ENCODE measurements around the gene NPC2. TPM values are rescaled to one million over a fixed set of nuclear protein-coding genes. Genes with fewer than 3 reads are reported as not detected.

The NPC2 gene
- total and polyA plus RNA-seq, 10 donors = 191 to 956 (median 298) TPM

GRCh38 chr14:74501135-74501614 lies 8.1 kb upstream of the NPC2 start:
- H3K27ac ChIP-seq = no peak overlapping the region
- no peaks in the 10 kb centered on the region for H3K9me3 ChIP-seq
- intact Hi-C loops (cut with DNase I; ENCODE audit: low total_unique reads) = loop anchor here (5.0 kb wide), 1 partner anchor 111 kb away; the partner anchor contains the start of gene LTBP2
- 55 to 74% (median 66%) methylated on average over 16 of the region's 16 CpGs for WGBS, 5 donors
- no peaks in the 10 kb centered on the region for H3K27me3 ChIP-seq (replicated peaks in 1 of 7)
- no peak overlapping the region for H3K4me3 ChIP-seq
- peaks cover 0 to 10% (median 2%) of the 10 kb centered on the region in 6 donors for H3K36me3 ChIP-seq
- DNase-seq = no peak
- peak in 2 of 3 donors; percentile 24 to 28 for TF ChIP-seq POLR2AphosphoS5 (IDR thresholded peaks at IDR 0.05)
- no peak for TF ChIP-seq POLR2A (IDR thresholded peaks at IDR 0.05)
- TF ChIP-seq CTCF (IDR thresholded peaks at IDR 0.05 in 8 of 11, conservative IDR thresholded peaks at IDR 0.05 in 3 of 11) = peak in 10 of 11 experiments; percentile 20 to 65 (median 53)
- H3K4me1 ChIP-seq = peaks cover 0 to 17% (median 9%) of the 10 kb centered on the region in 6 donors

- DNase-seq = no peak
- H3K9me3 ChIP-seq = no peaks in the 10 kb centered on the region
- 84 to 93% (median 88%) methylated on average over 9 to 10 of the region's 10 CpGs for WGBS, 5 donors
- no peak for TF ChIP-seq POLR2AphosphoS5 (IDR thresholded peaks at IDR 0.05)
- no peak for TF ChIP-seq CTCF (IDR thresholded peaks at IDR 0.05 in 8 of 11, conservative IDR thresholded peaks at IDR 0.05 in 3 of 11)
- TF ChIP-seq POLR2A (IDR thresholded peaks at IDR 0.05) = no peak
- H3K27me3 ChIP-seq (replicated peaks in 1 of 7) = no peaks in the 10 kb centered on the region
- peaks cover 0 to 16% (median 2%) of the 10 kb centered on the region in 6 donors for H3K36me3 ChIP-seq
- H3K4me3 ChIP-seq = no peak overlapping the region
- intact Hi-C loops (cut with DNase I; ENCODE audit: low total_unique reads) = loop anchor here (5.0 kb wide), 1 partner anchor 112 kb away; the partner anchor contains the start of gene LTBP2
- H3K27ac ChIP-seq = no peak overlapping the region
- peaks cover 0 to 19% (median 6%) of the 10 kb centered on the region in 6 donors for H3K4me1 ChIP-seq
Measured at GRCh38 chr14:74500417-74501134, 7.5 kb upstream of the NPC2 start.

- intact Hi-C loops (cut with DNase I; ENCODE audit: low total_unique reads) = no loop called here
- Histone ChIP-seq H3K4me1 (peaks cover 23 to 46% (median 35%) of the 10 kb centered on the region in 6 donors), H3K9me3 (no peaks in the 10 kb centered on the region), H3K27me3 (replicated peaks in 1 of 7) (no peaks in the 10 kb centered on the region), H3K4me3 (no peak overlapping the region), H3K36me3 (peaks cover 0 to 24% (median 2%) of the 10 kb centered on the region in 6 donors), H3K27ac (peak overlapping the region in 3 of 8 donors; percentile 8 to 95 (median 90))
- TF ChIP-seq POLR2A (IDR thresholded peaks at IDR 0.05) = no peak
- TF ChIP-seq POLR2AphosphoS5 (IDR thresholded peaks at IDR 0.05) = no peak
- no peak for TF ChIP-seq CTCF (IDR thresholded peaks at IDR 0.05 in 8 of 11, conservative IDR thresholded peaks at IDR 0.05 in 3 of 11)
- DNase-seq = no peak
- WGBS, 5 donors = 9 to 65% (median 37%) methylated on average over 2 of the region's 2 CpGs
Measured at GRCh38 chr14:74495356-74495755, 2.3 kb upstream of the NPC2 start.
